Uterus (tissue), 2 donors: ENCODE measurements around the gene DPF3.

Experiments
- CTCF ChIP-seq, 4 experiments: fragments of 200-600 bp in 2 of 4; fragments of 450-650 bp in 2 of 4; sonication (generic) in 2 of 4; IDR thresholded peaks; one replicate each; pipeline ENCODE4 v1.5.1; 2016 to 2019; ENCODE audit warnings: antibody characterized with exemption in 4 of 4, mild to moderate bottlenecking in 2 of 4, moderate library complexity in 1 of 4
- POLR2A ChIP-seq, 2 donors: fragments of 450-650 bp; IDR thresholded peaks; one replicate each; pipeline ENCODE4 v1.6.1; 2016; ENCODE audit warnings: antibody characterized with exemption in 2 of 2, mild to moderate bottlenecking in 1 of 2, moderate library complexity in 1 of 2

- TF ChIP-seq CTCF (IDR thresholded peaks at IDR 0.05) (no peak), POLR2A (IDR thresholded peaks at IDR 0.05) (no peak)
Observed at GRCh38 chr14:72759670-72760069, 134.2 kb downstream of the DPF3 start.
